Activated CD4-positive, alpha-beta T cell treated with anti-CD3 and anti-CD28 coated beads for 24 hours (primary cell): ENCODE measurements around the gene PALLD.
"Not testable (repeated sequence)": the region's sequence is repeated elsewhere in the genome, so short reads cannot be mapped to it uniquely, and the experiment has no call there.

ENCODE experiments used
- DNase-seq, 2 donors: peaks; one replicate each; pipeline ENCODE4 v3.0.0-alpha.2; 2020; ENCODE audit warnings: low read depth in 2 of 2

PALLD gene

DNA sequence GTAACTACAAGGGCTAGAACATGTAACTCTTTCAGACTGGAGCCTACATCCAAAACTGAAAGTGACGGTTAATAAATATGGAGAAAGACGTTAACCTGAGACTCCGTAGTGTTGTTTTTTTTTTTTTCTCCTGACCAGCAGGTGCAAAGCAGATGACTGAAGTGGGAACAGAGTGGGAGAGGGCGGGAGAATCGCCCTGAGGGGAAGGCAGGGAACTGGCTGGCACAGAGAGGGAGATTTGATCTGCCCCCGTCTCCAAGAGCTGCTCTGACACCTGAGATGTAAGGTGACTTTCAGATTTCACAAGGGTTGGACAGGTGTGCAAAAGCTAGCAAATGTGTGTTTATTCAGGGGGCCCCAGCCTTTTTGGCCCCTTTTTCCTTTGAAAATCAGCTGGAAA lies 180.2 kb downstream of the PALLD start:
- DNase-seq, result no peak

- no peak for DNase-seq
Measured at GRCh38 chr4:168677879-168678278, 181.0 kb downstream of the PALLD start.

GRCh38 chr4:168678751-168679366 lies 182.0 kb downstream of the PALLD start:
- no peak for DNase-seq

- DNase-seq, result no peak
Measured at GRCh38 chr4:168679397-168679796, 182.5 kb downstream of the PALLD start.

GRCh38 chr4:168679819-168680218 lies 183.0 kb downstream of the PALLD start:
- DNase-seq, result no peak

GRCh38 chr4:168682898-168683500 lies 186.1 kb downstream of the PALLD start:
- no peak for DNase-seq

DNA sequence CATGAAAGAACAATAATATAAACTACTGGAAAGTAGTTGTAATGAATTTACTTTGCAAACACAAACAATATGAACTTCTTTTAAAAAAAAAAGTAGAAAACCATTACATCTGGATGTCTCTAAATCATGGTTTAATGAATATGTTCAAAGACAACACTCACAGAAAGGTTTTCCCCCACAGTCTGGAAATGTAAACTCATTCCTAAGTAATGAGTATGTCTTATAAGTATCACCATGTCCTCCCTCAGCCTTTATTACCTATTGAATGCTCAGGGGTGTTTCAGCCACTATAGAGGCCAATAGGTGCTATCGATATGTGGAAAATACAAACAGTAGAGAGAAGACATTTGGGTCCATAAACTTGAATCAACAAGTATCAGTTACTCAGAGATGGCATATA lies 186.7 kb downstream of the PALLD start:
- no peak for DNase-seq

DNA sequence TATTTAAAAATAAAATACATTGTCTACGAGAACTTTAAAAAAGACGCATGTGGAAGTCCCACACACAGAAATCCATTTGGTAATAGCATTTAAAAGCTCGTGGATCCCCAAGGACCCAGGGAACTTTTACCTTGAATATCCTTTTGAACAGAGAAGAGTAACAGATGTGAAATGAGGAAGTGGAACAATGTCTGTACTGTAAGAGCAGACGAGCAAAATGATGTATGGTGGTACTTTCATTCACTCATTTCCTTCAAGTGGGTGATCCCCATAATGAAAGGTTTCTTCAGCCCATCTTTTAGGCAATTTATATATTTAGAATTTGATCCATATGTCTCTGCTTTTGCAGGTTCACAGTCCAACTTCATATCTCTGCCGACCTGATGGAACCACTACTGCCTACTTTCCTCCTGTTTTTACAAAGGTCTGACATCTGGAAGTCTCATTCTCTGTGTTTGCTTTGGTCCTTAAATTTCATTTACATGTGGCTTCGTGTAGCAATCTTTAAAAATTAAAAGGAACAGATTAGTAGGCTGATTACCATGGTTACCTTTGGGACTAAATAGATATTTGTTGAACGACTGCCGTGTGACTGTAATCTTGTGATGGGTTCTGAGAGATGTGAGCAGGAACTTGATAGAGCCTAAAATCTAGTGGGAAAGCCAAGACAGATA lies 188.4 kb downstream of the PALLD start:
- no peak for DNase-seq

GRCh38 chr4:168688584-168688983 lies 191.7 kb downstream of the PALLD start:
- DNase-seq, result no peak

GRCh38 chr4:168689791-168690190 lies 192.9 kb downstream of the PALLD start:
- no peak for DNase-seq

DNA sequence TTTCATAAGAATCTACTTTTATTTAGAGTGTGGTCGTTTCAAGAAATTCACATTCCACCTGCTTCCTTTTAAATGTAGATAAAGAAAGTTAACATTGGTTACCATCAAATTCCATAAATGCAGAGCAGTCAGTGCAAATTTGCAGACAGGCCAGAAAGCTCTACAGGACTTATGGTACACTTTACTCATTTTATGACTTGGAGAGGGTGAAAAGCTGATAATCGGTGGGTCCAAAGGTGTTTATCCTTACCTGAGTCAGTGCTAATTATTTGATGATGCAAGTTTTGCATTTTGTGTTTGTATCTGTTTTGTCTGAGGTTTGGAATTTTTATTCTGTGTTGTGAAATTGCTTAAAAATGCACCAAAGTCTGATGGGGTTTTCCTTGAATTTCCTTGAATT lies 193.3 kb downstream of the PALLD start:
- no peak for DNase-seq

DNA sequence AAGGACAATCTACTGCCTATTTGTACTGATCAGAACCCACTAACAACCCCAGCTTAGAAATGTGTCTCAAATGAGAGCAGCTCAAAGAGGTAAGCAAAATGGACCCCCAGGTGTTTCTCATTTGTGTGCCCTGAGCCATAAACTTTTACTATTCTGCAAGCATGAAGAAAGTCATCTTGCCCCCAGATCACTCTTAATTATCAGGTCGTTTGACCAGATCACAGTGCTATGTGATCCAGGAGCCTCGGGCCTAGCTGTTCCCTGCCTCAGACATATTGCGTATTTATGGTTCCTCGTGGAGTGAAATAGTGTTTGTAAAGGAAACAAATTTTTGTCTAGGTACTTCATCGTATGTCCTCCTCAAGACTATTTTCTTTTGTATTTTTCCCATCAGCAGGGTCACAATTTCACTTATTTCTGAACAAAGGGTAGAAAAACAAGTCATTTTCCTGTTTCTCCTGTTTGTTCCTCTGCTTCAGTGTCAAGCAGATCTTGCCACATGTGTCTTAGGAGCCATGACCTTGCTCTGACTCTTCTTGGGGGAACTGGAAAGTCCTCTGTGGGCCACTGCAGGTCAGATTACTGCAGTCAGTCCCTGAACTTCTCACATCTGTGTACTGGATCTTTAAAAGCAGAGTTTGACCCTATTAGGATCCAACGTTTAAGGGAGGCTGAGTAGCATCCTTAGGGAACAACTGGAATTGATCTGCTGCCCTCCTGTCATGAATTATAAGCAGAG lies 194.9 kb downstream of the PALLD start:
- DNase-seq, result no peak

DNA sequence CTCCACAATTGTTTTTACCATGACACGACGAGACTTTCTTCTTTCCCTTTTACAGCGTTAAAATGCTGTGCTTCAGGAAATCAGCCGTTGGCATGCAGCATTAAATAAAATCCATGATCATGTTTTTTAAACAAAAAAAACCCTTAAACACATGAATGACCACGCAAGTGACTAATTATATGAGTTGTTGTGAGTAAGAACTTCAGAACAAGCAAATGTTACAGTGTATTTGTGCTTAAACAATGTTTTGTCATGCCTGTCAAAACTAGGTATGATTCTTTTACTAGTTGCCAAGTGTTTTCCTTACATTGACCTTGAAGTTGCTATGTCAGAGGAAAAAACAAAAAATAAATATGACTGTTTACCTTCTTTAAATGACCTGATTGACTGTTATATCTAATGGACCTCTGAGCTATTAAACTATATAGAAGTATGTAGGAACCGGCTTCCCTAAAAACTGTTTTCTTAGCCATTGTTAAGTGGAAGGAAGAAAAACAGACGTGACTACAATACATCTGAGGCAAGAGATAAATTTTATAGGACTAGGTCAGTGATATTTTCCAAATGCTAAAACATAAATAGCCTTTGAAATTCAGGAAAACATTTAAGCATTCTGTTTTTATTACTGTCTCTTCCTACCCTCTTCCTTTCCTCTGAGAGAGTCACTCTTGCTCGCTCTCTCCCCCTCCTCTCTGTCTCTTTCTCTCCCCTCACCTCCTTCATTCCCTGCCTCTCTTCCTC lies 197.1 kb downstream of the PALLD start:
- no peak for DNase-seq

GRCh38 chr4:168694667-168695066 lies 197.8 kb downstream of the PALLD start:
- DNase-seq, result no peak

- DNase-seq, result no peak
Measured at GRCh38 chr4:168695288-168695687, 198.4 kb downstream of the PALLD start.

- no peak for DNase-seq
Measured at GRCh38 chr4:168696280-168696679, 199.4 kb downstream of the PALLD start.

- no peak for DNase-seq
Measured at GRCh38 chr4:168696826-168697225, 200.0 kb downstream of the PALLD start.

GRCh38 chr4:168699224-168699878 lies 202.5 kb downstream of the PALLD start:
- DNase-seq, result no peak

GRCh38 chr4:168701061-168701460 lies 204.2 kb downstream of the PALLD start:
- no peak for DNase-seq

DNA sequence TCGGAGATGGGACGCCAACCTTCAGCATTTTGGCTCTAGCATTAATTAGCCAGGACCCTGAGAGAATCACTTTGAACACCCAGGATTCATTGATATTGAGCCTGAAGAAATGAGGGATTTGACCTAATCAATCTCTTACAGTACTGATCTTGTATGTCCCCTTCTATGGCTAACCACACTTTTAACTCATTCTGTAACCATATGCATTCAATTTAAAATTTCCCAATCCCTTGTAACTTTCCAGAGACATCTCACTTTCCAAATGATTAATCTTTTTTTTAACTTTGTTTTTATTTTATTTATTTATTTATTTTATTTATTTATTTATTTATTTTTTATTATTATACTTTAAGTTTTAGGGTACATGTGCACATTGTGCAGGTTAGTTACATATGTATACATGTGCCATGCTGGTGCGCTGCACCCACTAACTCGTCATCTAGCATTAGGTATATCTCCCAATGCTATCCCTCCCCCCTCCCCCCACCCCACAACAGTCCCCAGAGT lies 205.8 kb downstream of the PALLD start:
- not testable (repeated sequence) for DNase-seq

DNA sequence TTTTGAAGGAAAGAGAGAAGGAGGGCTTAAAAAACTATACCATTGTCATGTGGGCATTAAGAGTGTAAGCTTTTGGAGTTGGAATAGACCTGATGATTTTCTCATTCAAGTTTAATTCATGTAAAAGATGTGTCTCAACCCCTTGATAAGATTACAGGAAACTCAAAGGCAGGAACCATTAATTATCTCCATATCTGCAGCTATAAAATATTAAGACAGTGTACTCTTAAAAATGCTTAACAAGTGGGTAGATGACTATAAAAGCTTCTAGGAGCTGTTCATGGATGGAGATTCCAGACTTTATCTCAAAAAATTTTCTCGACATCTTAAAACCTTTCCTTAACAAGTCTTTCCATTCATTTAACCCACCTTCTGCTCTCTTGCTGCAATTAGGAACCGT lies 208.3 kb downstream of the PALLD start:
- no peak for DNase-seq
